HepG2 (cell line): ENCODE results near the gene ECSCR. TPM values are rescaled to one million over a fixed set of nuclear protein-coding genes. Genes with fewer than 3 reads are reported as not detected.

Experiments
- ATAC-seq: fragments of 200-7000 bp; cut with Tn5 transposase; 3 replicates; pipeline ENCODE4 v1.9.1; 2020; ENCODE audit warnings: mild to moderate bottlenecking, moderate library complexity
- BruUV-seq: library from RNA; stranded (reverse); fragments of 400-500 nt; replicated peaks from 2 replicates; lab custom pipeline; 2021; lab: Mats Ljungman, UMichigan
- CTCF ChIA-PET: fragments of 300-600 bp; formaldehyde crosslinking; extraction: SDS; loops from one replicate; lab custom pipeline; 2021; ENCODE audit warnings: low total read pairs, inconsistent platforms, low intra/inter-chr PET ratio; lab: Yijun Ruan, JAX
- POLR2A ChIA-PET: fragments of 350-600 bp; sonication (Branson Sonifier 250); formaldehyde crosslinking; loops from one replicate; lab custom pipeline; 2020; ENCODE audit warnings: antibody characterized with exemption, inconsistent platforms; lab: Yijun Ruan, JAX
- DNase-seq: peaks from one replicate; pipeline ENCODE4 v3.0.0-alpha.2; 2015; ENCODE audit warnings: low spot score
- FAIRE-seq: peaks from 3 replicates; lab custom pipeline; 2011; peaks lifted over from hg19 to GRCh38; lab: Jason Lieb, UNC
- H2AFZ ChIP-seq: one replicate; pipeline ENCODE4 v1.6.1; 2011; ENCODE audit warnings: low read length, inconsistent platforms
- H3K27ac ChIP-seq: fragments of 300-600 bp; 3 replicates; pipeline ENCODE4 v1.8.0; 2011; ENCODE audit warnings: mixed run types, mild to moderate bottlenecking, mixed read lengths, low read length, inconsistent platforms; ENCODE audit not compliant: insufficient read depth; ENCODE audit errors: extremely low read length
- H3K27me3 ChIP-seq, 2 experiments: fragments of 200-600 bp in 1 of 2; 2 replicates in 1 of 2; 3 replicates in 1 of 2; pipeline versions ENCODE4 v1.6.0 to v1.8.0; 2011; ENCODE audit warnings: low read length in 2 of 2, mild to moderate bottlenecking in 2 of 2, moderate library complexity in 2 of 2, inconsistent platforms in 1 of 2; ENCODE audit not compliant: insufficient read depth in 2 of 2, control insufficient read depth in 1 of 2
- H3K36me3 ChIP-seq, 2 experiments: fragments of 200-600 bp in 1 of 2; replicated peaks in 1 of 2; 2 replicates in 1 of 2; 3 replicates in 1 of 2; pipeline versions ENCODE4 v1.5.1 to v1.8.0; 2011; ENCODE audit warnings: low read length in 2 of 2, inconsistent platforms in 1 of 2; ENCODE audit not compliant: insufficient read depth in 2 of 2, control insufficient read depth in 1 of 2
- H3K4me1 ChIP-seq: 2 replicates; pipeline ENCODE4 v1.5.1; 2012; ENCODE audit warnings: low read length, inconsistent platforms; ENCODE audit not compliant: insufficient read depth
- H3K4me2 ChIP-seq: 2 replicates; pipeline ENCODE4 v1.6.0; 2011; ENCODE audit warnings: low read depth, low read length, inconsistent platforms
- H3K4me3 ChIP-seq, 3 experiments: fragments of 200-600 bp in 1 of 3; sonication (generic), shearing (Covaris generic) in 1 of 3; replicated peaks in 1 of 3; 2 replicates each; pipeline ENCODE4 v1.5.1; 2011 to 2016; ENCODE audit warnings: low read length in 3 of 3, inconsistent platforms in 2 of 3, low read depth in 2 of 3, mild to moderate bottlenecking in 2 of 3, control low read depth in 1 of 3, mixed read lengths in 1 of 3; ENCODE audit not compliant: insufficient read depth in 1 of 3
- H3K79me2 ChIP-seq: one replicate; pipeline ENCODE4 v1.6.1; 2011; ENCODE audit warnings: low read length, inconsistent platforms; ENCODE audit not compliant: insufficient read depth
- H3K9ac ChIP-seq: 2 replicates; pipeline ENCODE4 v1.6.0; 2011; ENCODE audit warnings: mild to moderate bottlenecking, low read depth, low read length, inconsistent platforms; ENCODE audit not compliant: insufficient read depth
- H3K9me3 ChIP-seq: 2 replicates; pipeline ENCODE4 v1.5.1; 2012; ENCODE audit warnings: mild to moderate bottlenecking, low read length
- H4K20me1 ChIP-seq: 2 replicates; pipeline ENCODE4 v1.6.0; 2011; ENCODE audit warnings: inconsistent platforms, mild to moderate bottlenecking, low read length, moderate library complexity; ENCODE audit not compliant: insufficient read depth
- BCL6 ChIP-seq: IDR thresholded peaks from 2 replicates; pipeline ENCODE4 v1.6.1; 2016; ENCODE audit warnings: missing genetic modification reagents, missing compliant biosample characterization
- ERF ChIP-seq: IDR thresholded peaks from 2 replicates; pipeline ENCODE4 v1.6.1; 2018; ENCODE audit warnings: missing biosample characterization, missing genetic modification reagents
- JUND ChIP-seq: sonication (generic); formaldehyde crosslinking; IDR thresholded peaks from 2 replicates; pipeline ENCODE4 v1.8.0; 2022; ENCODE audit warnings: mild to moderate bottlenecking, missing genetic modification reagents
- MED8 ChIP-seq: sonication (generic); formaldehyde crosslinking; IDR thresholded peaks from 2 replicates; pipeline ENCODE4 v1.8.1; 2023; ENCODE audit warnings: mild to moderate bottlenecking, missing genetic modification reagents; ENCODE audit not compliant: insufficient replicate concordance
- MTF2 ChIP-seq: sonication (generic); formaldehyde crosslinking; IDR thresholded peaks from 2 replicates; pipeline ENCODE4 v1.5.0; 2020; ENCODE audit warnings: missing genetic modification reagents, borderline replicate concordance
- TAF1 ChIP-seq: sonication (generic); formaldehyde crosslinking; IDR thresholded peaks from 2 replicates; pipeline ENCODE4 v1.4.0; 2020; ENCODE audit warnings: missing genetic modification reagents
- ZNF292 ChIP-seq: sonication (generic); formaldehyde crosslinking; IDR thresholded peaks from 2 replicates; pipeline ENCODE4 v1.8.1; 2022; ENCODE audit warnings: mild to moderate bottlenecking, low read depth, missing genetic modification reagents, borderline replicate concordance
- WGBS: methylation state at CpG from one replicate; pipeline ENCODE4 v1.1.6; 2017; ENCODE audit warnings: low lambda C conversion rate; 5-methylcytosine and 5-hydroxymethylcytosine counted together
- in situ Hi-C: cut with HindIII; loops from 2 replicates; pipeline ENCODE4 v1.10.0; 2017; ENCODE audit warnings: low pct_unique_long_range_greater_than_20kb; ENCODE audit not compliant: extremely low pct_ligation_motif_present
- intact Hi-C: fragments of 100-400 bp; cut with micrococcal nuclease; formaldehyde crosslinking; loops from one replicate; pipeline ENCODE4 v1.10.0; 2022; ENCODE audit not compliant: unreplicated experiment
- polyA plus RNA-seq, 8 experiments: library from polyadenylated mRNA; depleted of rRNA in 3 of 8; stranded (reverse) in 7 of 8; unstranded in 1 of 8; fragments of >200 nt; fragmentation: Illumina TruSeq in 4 of 8; extraction: Trizol in 4 of 8; gene quantifications; 2 replicates each; pipeline versions ENCODE4 v1.2.1 to v1.2.3, GENCODE V29; 2011 to 2016; ENCODE audit warnings: low read depth in 4 of 8, missing spikeins in 1 of 8, mixed read lengths in 1 of 8; ENCODE audit not compliant: insufficient read depth in 1 of 8
- total RNA-seq, 5 experiments: library from RNA; depleted of rRNA; stranded (reverse); fragments of >200 nt; fragmentation: Illumina TruSeq; extraction: Trizol; gene quantifications; 2 replicates each; pipeline ENCODE4 v1.2.3, GENCODE V29; 2016; ENCODE audit warnings: low read depth in 1 of 5
- TF ChIP-seq, protein P1 (sequence below): sonication (generic); formaldehyde crosslinking; IDR thresholded peaks from 2 replicates; pipeline ENCODE4 v1.4.0; 2020; ENCODE audit warnings: mild to moderate bottlenecking, missing genetic modification reagents
- TF ChIP-seq, protein P2 (sequence below): sonication (generic); formaldehyde crosslinking; IDR thresholded peaks from 2 replicates; pipeline ENCODE4 v1.4.0; 2020; ENCODE audit warnings: missing genetic modification reagents, borderline replicate concordance
- TF ChIP-seq, protein P3 (sequence below): sonication (generic); formaldehyde crosslinking; IDR thresholded peaks from 2 replicates; pipeline ENCODE4 v1.9.0; 2022; ENCODE audit warnings: missing genetic modification reagents, mild to moderate bottlenecking, borderline replicate concordance

The ECSCR gene
- total and polyA plus RNA-seq, 2 of the 13 experiments (the other 11 are each of a cell fraction or from before 2014, with no cell fraction given), result 0.18 TPM; not detected in 1

DNA sequence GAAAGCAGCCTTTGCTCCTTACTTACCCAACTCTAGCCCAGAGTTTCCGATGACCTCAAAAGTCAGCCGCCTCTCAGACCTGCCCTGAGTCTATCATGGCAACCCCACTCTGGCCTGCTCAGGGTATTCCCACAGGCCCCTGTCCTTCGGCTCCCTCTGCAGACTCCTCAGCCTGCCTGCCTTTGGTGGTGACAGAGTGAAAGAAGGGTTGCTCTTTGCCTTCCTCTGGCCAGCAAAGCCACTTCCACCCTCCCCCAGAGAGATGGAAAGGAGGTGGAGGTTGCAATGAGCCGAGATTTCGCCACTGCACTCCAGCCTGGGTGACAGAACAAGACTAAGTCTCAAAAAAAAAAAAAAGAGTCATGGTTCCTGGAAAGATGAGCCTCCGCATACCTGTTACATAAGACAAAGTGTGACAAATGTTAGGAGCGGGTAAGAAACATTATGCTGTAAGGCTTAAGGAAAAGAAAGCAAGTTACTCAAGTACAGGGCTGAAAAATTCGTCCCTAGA lies 5.9 kb upstream of the ECSCR start:
- intact Hi-C loops (no loop called here), in situ Hi-C loops (no loop called here)
- Histone ChIP-seq H3K4me2 (peak overlapping the region; percentile 27; the same call in 1 of the 2 replicates), H3K9me3 (no peaks in the 10 kb centered on the region), H4K20me1 (no peaks in the 10 kb centered on the region), H3K36me3 (no peaks in the 10 kb centered on the region), H3K27me3 (peaks cover 6 to 22% of the 10 kb centered on the region in 2 experiments; a peak in 4 of 5 replicates), H3K4me3 (no peak overlapping the region), H3K9ac (no peak overlapping the region), H3K27ac (no peak overlapping the region), H3K4me1 (peaks cover 23% of the 10 kb centered on the region), H2AFZ (no peak overlapping the region), H3K79me2 (no peaks in the 10 kb centered on the region)
- ChIA-PET POLR2A (no interaction called here), CTCF (no interaction called here)
- TF ChIP-seq BCL6 (CRISPR knock-in tag) (peak; percentile 87), ERF (no peak)
- TF ChIP-seq, protein P1, sequence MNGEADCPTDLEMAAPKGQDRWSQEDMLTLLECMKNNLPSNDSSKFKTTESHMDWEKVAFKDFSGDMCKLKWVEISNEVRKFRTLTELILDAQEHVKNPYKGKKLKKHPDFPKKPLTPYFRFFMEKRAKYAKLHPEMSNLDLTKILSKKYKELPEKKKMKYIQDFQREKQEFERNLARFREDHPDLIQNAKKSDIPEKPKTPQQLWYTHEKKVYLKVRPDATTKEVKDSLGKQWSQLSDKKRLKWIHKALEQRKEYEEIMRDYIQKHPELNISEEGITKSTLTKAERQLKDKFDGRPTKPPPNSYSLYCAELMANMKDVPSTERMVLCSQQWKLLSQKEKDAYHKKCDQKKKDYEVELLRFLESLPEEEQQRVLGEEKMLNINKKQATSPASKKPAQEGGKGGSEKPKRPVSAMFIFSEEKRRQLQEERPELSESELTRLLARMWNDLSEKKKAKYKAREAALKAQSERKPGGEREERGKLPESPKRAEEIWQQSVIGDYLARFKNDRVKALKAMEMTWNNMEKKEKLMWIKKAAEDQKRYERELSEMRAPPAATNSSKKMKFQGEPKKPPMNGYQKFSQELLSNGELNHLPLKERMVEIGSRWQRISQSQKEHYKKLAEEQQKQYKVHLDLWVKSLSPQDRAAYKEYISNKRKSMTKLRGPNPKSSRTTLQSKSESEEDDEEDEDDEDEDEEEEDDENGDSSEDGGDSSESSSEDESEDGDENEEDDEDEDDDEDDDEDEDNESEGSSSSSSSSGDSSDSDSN (CRISPR knock-in tag), result peak; percentile 59; the same call in 1 of the 2 replicates
- WGBS, result 11% methylated on average over 8 of the region's 8 CpGs
- DNase-seq (no peak), ATAC-seq (peak; percentile 74), FAIRE-seq (no peak)
- BruUV-seq, result no TSS peak

DNA sequence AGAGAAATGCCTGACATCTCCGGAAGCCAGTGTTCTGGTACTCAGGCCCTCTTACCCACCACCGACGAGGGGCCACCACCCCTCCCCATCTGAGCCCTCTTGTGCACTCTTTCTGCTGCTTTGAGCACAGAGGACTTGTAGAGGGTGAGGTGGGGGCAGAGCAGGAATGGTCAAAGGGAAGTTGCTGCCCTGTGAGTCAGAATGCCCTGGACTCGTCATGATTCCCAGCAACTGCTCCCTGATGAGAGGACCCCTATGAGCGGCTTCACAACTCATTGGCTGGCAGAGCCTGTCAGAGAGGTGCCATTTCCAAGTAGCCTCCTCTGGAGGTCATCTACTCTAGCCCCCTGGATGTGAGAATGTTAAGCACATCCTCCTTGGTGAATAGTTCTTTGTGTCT lies 845 bp downstream of the ECSCR start:
- in situ Hi-C loops (no loop called here), intact Hi-C loops (no loop called here)
- DNase-seq, result no peak
- no peak; the same call in 2 of the 3 replicates for ATAC-seq
- Histone ChIP-seq H4K20me1 (no peaks in the 10 kb centered on the region), H3K4me3 (no peak overlapping the region), H3K9ac (no peak overlapping the region), H3K4me1 (peaks cover 41% of the 10 kb centered on the region), H3K4me2 (peak overlapping the region; percentile 1; the same call in 1 of the 2 replicates), H3K79me2 (no peaks in the 10 kb centered on the region), H2AFZ (no peak overlapping the region), H3K27me3 (peaks cover 8 to 29% of the 10 kb centered on the region in 2 experiments), H3K9me3 (no peaks in the 10 kb centered on the region), H3K27ac (no peak overlapping the region), H3K36me3 (no peaks in the 10 kb centered on the region)
- WGBS, result 21% methylated on average over 4 of the region's 5 CpGs
- FAIRE-seq, result no peak
- CTCF ChIA-PET, result no interaction called here
- BruUV-seq, result no TSS peak
- POLR2A ChIA-PET, result no interaction called here
- TF ChIP-seq TAF1 (CRISPR knock-in tag), result no peak
- no peak for TF ChIP-seq MED8 (CRISPR knock-in tag)
- no peak for TF ChIP-seq JUND (CRISPR knock-in tag)
- TF ChIP-seq MTF2 (CRISPR knock-in tag), result no peak
- TF ChIP-seq, protein P2, sequence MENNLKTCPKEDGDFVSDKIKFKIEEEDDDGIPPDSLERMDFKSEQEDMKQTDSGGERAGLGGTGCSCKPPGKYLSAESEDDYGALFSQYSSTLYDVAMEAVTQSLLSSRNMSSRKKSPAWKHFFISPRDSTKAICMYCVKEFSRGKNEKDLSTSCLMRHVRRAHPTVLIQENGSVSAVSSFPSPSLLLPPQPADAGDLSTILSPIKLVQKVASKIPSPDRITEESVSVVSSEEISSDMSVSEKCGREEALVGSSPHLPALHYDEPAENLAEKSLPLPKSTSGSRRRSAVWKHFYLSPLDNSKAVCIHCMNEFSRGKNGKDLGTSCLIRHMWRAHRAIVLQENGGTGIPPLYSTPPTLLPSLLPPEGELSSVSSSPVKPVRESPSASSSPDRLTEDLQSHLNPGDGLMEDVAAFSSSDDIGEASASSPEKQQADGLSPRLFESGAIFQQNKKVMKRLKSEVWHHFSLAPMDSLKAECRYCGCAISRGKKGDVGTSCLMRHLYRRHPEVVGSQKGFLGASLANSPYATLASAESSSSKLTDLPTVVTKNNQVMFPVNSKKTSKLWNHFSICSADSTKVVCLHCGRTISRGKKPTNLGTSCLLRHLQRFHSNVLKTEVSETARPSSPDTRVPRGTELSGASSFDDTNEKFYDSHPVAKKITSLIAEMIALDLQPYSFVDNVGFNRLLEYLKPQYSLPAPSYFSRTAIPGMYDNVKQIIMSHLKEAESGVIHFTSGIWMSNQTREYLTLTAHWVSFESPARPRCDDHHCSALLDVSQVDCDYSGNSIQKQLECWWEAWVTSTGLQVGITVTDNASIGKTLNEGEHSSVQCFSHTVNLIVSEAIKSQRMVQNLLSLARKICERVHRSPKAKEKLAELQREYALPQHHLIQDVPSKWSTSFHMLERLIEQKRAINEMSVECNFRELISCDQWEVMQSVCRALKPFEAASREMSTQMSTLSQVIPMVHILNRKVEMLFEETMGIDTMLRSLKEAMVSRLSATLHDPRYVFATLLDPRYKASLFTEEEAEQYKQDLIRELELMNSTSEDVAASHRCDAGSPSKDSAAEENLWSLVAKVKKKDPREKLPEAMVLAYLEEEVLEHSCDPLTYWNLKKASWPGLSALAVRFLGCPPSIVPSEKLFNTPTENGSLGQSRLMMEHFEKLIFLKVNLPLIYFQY, result no peak
- TF ChIP-seq, protein P3, sequence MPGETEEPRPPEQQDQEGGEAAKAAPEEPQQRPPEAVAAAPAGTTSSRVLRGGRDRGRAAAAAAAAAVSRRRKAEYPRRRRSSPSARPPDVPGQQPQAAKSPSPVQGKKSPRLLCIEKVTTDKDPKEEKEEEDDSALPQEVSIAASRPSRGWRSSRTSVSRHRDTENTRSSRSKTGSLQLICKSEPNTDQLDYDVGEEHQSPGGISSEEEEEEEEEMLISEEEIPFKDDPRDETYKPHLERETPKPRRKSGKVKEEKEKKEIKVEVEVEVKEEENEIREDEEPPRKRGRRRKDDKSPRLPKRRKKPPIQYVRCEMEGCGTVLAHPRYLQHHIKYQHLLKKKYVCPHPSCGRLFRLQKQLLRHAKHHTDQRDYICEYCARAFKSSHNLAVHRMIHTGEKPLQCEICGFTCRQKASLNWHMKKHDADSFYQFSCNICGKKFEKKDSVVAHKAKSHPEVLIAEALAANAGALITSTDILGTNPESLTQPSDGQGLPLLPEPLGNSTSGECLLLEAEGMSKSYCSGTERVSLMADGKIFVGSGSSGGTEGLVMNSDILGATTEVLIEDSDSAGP (CRISPR knock-in tag), result no peak
- TF ChIP-seq ZNF292 (CRISPR knock-in tag), result no peak
